ENCODE data around the gene FAN1. TPM values are rescaled to one million over a fixed set of nuclear protein-coding genes. Genes with fewer than 3 reads are reported as not detected.
A peak's percentile ranks its signal among the peaks of the same experiment; 100 is the strongest.

The FAN1 gene
- total and polyA plus RNA-seq, 2 of the 13 experiments (the other 11 are each of a cell fraction or from before 2014, with no cell fraction given): 10.8 to 20.1 TPM

- TF ChIP-seq ZBTB33 (CRISPR knock-in tag; IDR thresholded peaks at IDR 0.05) (no peak), ZMAT3 (CRISPR knock-in tag; conservative IDR thresholded peaks at IDR 0.05) (peak; percentile 97), MTA3 (CRISPR knock-in tag; IDR thresholded peaks at IDR 0.05) (no peak), KLF9 (CRISPR knock-in tag; IDR thresholded peaks at IDR 0.05; ENCODE audit: low read depth) (peak; percentile 56; the same call in 1 of the 2 replicates), ZNF12 (CRISPR knock-in tag; IDR thresholded peaks at IDR 0.05) (peak; percentile 75; the same call in 1 of the 2 replicates), ZMYM3 (CRISPR knock-in tag; IDR thresholded peaks at IDR 0.05) (peak; percentile 96), HDAC1 (CRISPR knock-in tag; IDR thresholded peaks at IDR 0.05) (peak; percentile 90), MIXL1 (CRISPR knock-in tag; IDR thresholded peaks at IDR 0.05) (peak; percentile 31; the same call in 1 of the 2 replicates), NFKB2 (CRISPR knock-in tag; IDR thresholded peaks at IDR 0.05; ENCODE audit: borderline replicate concordance) (peak; percentile 96), ATF3 (CRISPR knock-in tag; IDR thresholded peaks at IDR 0.05) (0 out of 2 replicates have a peak, but pooled peaks have one; percentile 45), ZNF10 (CRISPR knock-in tag; IDR thresholded peaks at IDR 0.05; ENCODE audit: borderline replicate concordance, low read depth) (no peak), GPN1 (CRISPR knock-in tag; IDR thresholded peaks at IDR 0.05; ENCODE audit: borderline replicate concordance) (no peak), SNAPC2 (CRISPR knock-in tag; IDR thresholded peaks at IDR 0.05) (no peak), FOSL1 (CRISPR knock-in tag; IDR thresholded peaks at IDR 0.05; ENCODE audit: borderline replicate concordance) (peak; percentile 22; the same call in 1 of the 2 replicates), CENPBD1 (CRISPR knock-in tag; IDR thresholded peaks at IDR 0.05; ENCODE audit: borderline replicate concordance, low read depth) (no peak), POGZ (CRISPR knock-in tag; IDR thresholded peaks at IDR 0.05) (peak; percentile 86), GABPB1 (CRISPR knock-in tag; IDR thresholded peaks at IDR 0.05) (peak; percentile 89), CSRNP1 (CRISPR knock-in tag; IDR thresholded peaks at IDR 0.05) (no peak), GATAD1 (CRISPR knock-in tag; IDR thresholded peaks at IDR 0.05) (peak; percentile 95), MXI1 (IDR thresholded peaks at IDR 0.05; ENCODE audit: borderline replicate concordance, low read depth, low read length) (peak; percentile 78; the same call in 2 of the 3 replicates), KDM2A (CRISPR knock-in tag; IDR thresholded peaks at IDR 0.05; ENCODE audit: borderline replicate concordance, low read depth) (peak; percentile 97), RCOR2 (CRISPR knock-in tag; IDR thresholded peaks at IDR 0.05) (no peak), ZBTB49 (CRISPR knock-in tag; IDR thresholded peaks at IDR 0.05; ENCODE audit: borderline replicate concordance) (0 out of 2 replicates have a peak, but pooled peaks have one; percentile 75), ZNF564 (CRISPR knock-in tag; IDR thresholded peaks at IDR 0.05) (no peak; the same call in none of the 2 replicates), ZNF367 (CRISPR knock-in tag; IDR thresholded peaks at IDR 0.05; ENCODE audit: borderline replicate concordance) (no peak)
These were observed at the start of gene FAN1 (continued) for GRCh38 chr15:30903497-30904187.
